ENCODE data around the gene IFFO2.

DNA sequence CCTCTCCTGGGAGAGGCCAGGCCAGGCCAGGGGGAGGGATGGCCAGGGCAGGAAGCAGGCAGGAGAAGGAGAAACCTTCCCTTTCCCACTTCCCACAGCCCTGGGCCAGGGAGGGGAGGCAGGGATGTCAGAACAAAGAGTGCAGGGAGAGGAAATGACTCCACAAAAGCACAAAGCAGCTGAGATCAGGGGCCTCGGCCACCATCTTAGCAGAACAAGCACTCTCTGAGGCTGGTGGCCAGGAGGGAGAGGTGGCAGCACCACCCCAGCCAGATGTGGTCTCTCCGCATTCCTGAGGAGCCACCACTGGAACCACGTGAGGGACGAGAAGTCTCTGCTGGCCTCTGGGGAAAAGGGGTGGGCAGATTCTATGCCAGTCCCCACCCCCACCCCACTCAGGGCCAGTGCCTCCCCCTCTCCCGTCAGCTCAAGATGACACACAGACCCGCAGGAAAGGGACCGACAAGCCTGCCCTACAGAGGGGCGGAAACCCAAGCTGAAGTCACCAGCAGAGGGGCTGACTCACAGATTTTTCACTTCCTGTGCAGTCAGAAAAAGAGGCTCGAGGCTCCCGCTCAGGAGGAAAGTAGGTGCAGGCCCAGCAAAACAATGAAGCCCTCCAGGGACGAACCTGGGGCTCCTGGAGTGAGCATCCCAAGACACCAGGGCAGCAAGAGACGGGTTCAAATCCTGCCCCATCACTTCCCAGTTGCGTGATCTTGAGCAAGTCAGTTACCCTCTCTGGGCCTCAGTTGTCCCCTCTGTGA, 30.0 kb downstream of the IFFO2 start:
- TF ChIP-seq POLR2A (IDR thresholded peaks at IDR 0.05; ENCODE audit: low read length) (no peak), GATA1 (IDR thresholded peaks at IDR 0.05; ENCODE audit: low read depth, low read length) (no peak)
